ENCODE measurements around the gene RNF112.
A peak's percentile ranks its signal among the peaks of the same experiment; 100 is the strongest.

RNF112 gene

GRCh38 chr17:19376811-19377210, 34.2 kb upstream of the RNF112 start:
- peak; percentile 35 for DNase-seq

GRCh38 chr17:19377602-19378415, 33.2 kb upstream of the RNF112 start:
- peak; percentile 99 for DNase-seq

- no peak for DNase-seq
Measured at GRCh38 chr17:19378416-19379360, 32.3 kb upstream of the RNF112 start, which contains the start of gene MAPK7. MAPK7 (plus strand) TSS chr17:19378498; CDS start chr17:19378901, 403 bp downstream.

GRCh38 chr17:19379361-19380065, 31.5 kb upstream of the RNF112 start:
- DNase-seq, result no peak

- no peak for DNase-seq
Measured at GRCh38 chr17:19380481-19381301, 30.3 kb upstream of the RNF112 start.

GRCh38 chr17:19381361-19381740, 29.7 kb upstream of the RNF112 start:
- DNase-seq, result no peak

GRCh38 chr17:19381741-19382444, 29.1 kb upstream of the RNF112 start:
- DNase-seq, result no peak

GRCh38 chr17:19382531-19383444, 28.2 kb upstream of the RNF112 start:
- no peak for DNase-seq

- DNase-seq, result no peak
Measured at GRCh38 chr17:19383681-19384470, 27.2 kb upstream of the RNF112 start.

GRCh38 chr17:19384723-19385391, 26.2 kb upstream of the RNF112 start:
- DNase-seq, result peak; percentile 95

GRCh38 chr17:19385521-19385983, 25.5 kb upstream of the RNF112 start:
- no peak for DNase-seq

- DNase-seq, result peak; percentile 72
Measured at GRCh38 chr17:19386051-19386929, 24.7 kb upstream of the RNF112 start.

- DNase-seq, result peak; percentile 69
Measured at GRCh38 chr17:19386974-19387920, 23.8 kb upstream of the RNF112 start, which contains the start of gene MFAP4. MFAP4 (minus strand) TSS chr17:19387190; CDS start chr17:19387155, 35 bp downstream.

GRCh38 chr17:19387921-19388521, 23.0 kb upstream of the RNF112 start:
- no peak for DNase-seq

Measured in hematopoietic multipotent progenitor cell treated with erythropoietin and hydrocortisone succinate and interleukin-3 and kit ligand, for 4 days (in vitro differentiated cells).